Liver (tissue), 9 donors: ENCODE measurements around the gene MMP14. TPM values are rescaled to one million over a fixed set of nuclear protein-coding genes. Genes with fewer than 3 reads are reported as not detected.

Source experiments
- DNase-seq: peaks from one replicate; pipeline ENCODE4 v3.0.0-alpha.2; 2017; ENCODE audit warnings: low spot score
- H3K27ac ChIP-seq, 2 donors: one replicate each; pipeline ENCODE4 v1.7.0; 2013; ENCODE audit warnings: inconsistent platforms in 2 of 2, low read length in 2 of 2, control low read depth in 1 of 2, low read depth in 1 of 2, mild to moderate bottlenecking in 1 of 2
- H3K27me3 ChIP-seq, 4 donors: one replicate each; pipeline versions ENCODE4 v1.6.1 to v1.7.0; 2013; ENCODE audit warnings: low read length in 3 of 4, inconsistent platforms in 1 of 4, mild to moderate bottlenecking in 1 of 4, moderate library complexity in 1 of 4; ENCODE audit not compliant: control insufficient read depth in 4 of 4, insufficient read depth in 4 of 4
- H3K36me3 ChIP-seq, 4 donors: one replicate each; pipeline versions ENCODE4 v1.6.1 to v1.7.0; 2013; ENCODE audit warnings: low read length in 3 of 4, mild to moderate bottlenecking in 3 of 4, low read depth in 1 of 4, moderate library complexity in 1 of 4; ENCODE audit not compliant: control insufficient read depth in 4 of 4, insufficient read depth in 3 of 4
- H3K4me1 ChIP-seq, 4 donors: one replicate each; pipeline versions ENCODE4 v1.6.1 to v1.7.0; 2013; ENCODE audit warnings: low read length in 3 of 4, mild to moderate bottlenecking in 3 of 4, moderate library complexity in 1 of 4; ENCODE audit not compliant: control insufficient read depth in 4 of 4, insufficient read depth in 4 of 4
- H3K4me3 ChIP-seq, 3 donors: one replicate each; pipeline versions ENCODE4 v1.6.1 to v1.7.0; 2013; ENCODE audit warnings: low read length in 3 of 3, control low read depth in 1 of 3, low read depth in 1 of 3, mild to moderate bottlenecking in 1 of 3
- H3K9ac ChIP-seq, 2 donors: one replicate each; pipeline ENCODE4 v1.7.0; 2013; ENCODE audit warnings: low read length in 2 of 2, mild to moderate bottlenecking in 2 of 2, moderate library complexity in 2 of 2, control low read depth in 1 of 2, low read depth in 1 of 2
- H3K9me3 ChIP-seq, 4 donors: one replicate each; pipeline versions ENCODE4 v1.6.1 to v1.7.0; 2013; ENCODE audit warnings: low read length in 3 of 4; ENCODE audit not compliant: control insufficient read depth in 4 of 4
- GABPA ChIP-seq, 2 donors: IDR thresholded peaks in 1 of 2; conservative IDR thresholded peaks in 1 of 2; 2 replicates each; pipeline ENCODE4 v1.6.1; 2016; ENCODE audit warnings: antibody characterized with exemption in 2 of 2, mild to moderate bottlenecking in 1 of 2, moderate library complexity in 1 of 2
- HNF4G ChIP-seq: IDR thresholded peaks from 2 replicates; pipeline ENCODE4 v1.6.1; 2016; ENCODE audit warnings: antibody characterized with exemption
- JUND ChIP-seq, 2 donors: IDR thresholded peaks; 2 replicates each; pipeline ENCODE4 v1.6.1; 2016; ENCODE audit warnings: antibody characterized with exemption in 2 of 2
- RAD21 ChIP-seq, 2 donors: IDR thresholded peaks; 2 replicates each; pipeline ENCODE4 v1.6.1; 2016; ENCODE audit warnings: antibody characterized with exemption in 2 of 2, mild to moderate bottlenecking in 2 of 2
- RXRA ChIP-seq, 2 donors: IDR thresholded peaks; 2 replicates each; pipeline ENCODE4 v1.6.1; 2017 to 2018; ENCODE audit warnings: antibody characterized with exemption in 2 of 2, mild to moderate bottlenecking in 1 of 2
- SP1 ChIP-seq: IDR thresholded peaks from 2 replicates; pipeline ENCODE4 v1.6.1; 2018; ENCODE audit warnings: antibody characterized with exemption, mild to moderate bottlenecking
- TAF1 ChIP-seq: conservative IDR thresholded peaks from 2 replicates; pipeline ENCODE4 v1.6.1; 2016; ENCODE audit warnings: antibody characterized with exemption, mild to moderate bottlenecking
- YY1 ChIP-seq: IDR thresholded peaks from 2 replicates; pipeline ENCODE4 v1.6.1; 2016; ENCODE audit warnings: antibody characterized with exemption, mild to moderate bottlenecking
- WGBS: extraction: QIAGEN DNeasy Blood & Tissue Kit; methylation state at CpG from one replicate; pipeline ENCODE4 v1.1.7; 2013; 5-methylcytosine and 5-hydroxymethylcytosine counted together
- polyA plus RNA-seq, 2 donors: library from polyadenylated mRNA; stranded (reverse) in 1 of 2; unstranded in 1 of 2; fragments of 200-250 nt in 1 of 2; fragments of >200 nt in 1 of 2; fragmentation: Nextera tagmentation in 1 of 2; extraction: Ambion mirVana in 1 of 2; gene quantifications; one replicate each; pipeline versions ENCODE4 v1.2.1 to v1.2.3, GENCODE V29; 2013 to 2015
- total RNA-seq, 2 donors: library from RNA; depleted of rRNA; stranded (reverse); fragments of >200 nt; gene quantifications; one replicate each; pipeline ENCODE4 v1.2.3, GENCODE V29; 2014
- TF ChIP-seq, protein P1 (sequence below): IDR thresholded peaks from 2 replicates; pipeline ENCODE4 v1.6.1; 2016; ENCODE audit warnings: antibody characterized with exemption
- TF ChIP-seq, protein P2 (sequence below): IDR thresholded peaks from 2 replicates; pipeline ENCODE4 v1.6.1; 2016; ENCODE audit warnings: antibody characterized with exemption
- TF ChIP-seq, protein P3 (sequence below): IDR thresholded peaks from 2 replicates; pipeline ENCODE4 v1.6.1; 2016; ENCODE audit warnings: antibody characterized with exemption
- TF ChIP-seq, protein P4 (sequence below): fragments of 150-350 bp; IDR thresholded peaks from 2 replicates; pipeline ENCODE4 v1.5.1; 2017; ENCODE audit warnings: improper control_type of control experiment, low read depth, low read length; ENCODE audit not compliant: missing input control
- TF ChIP-seq, protein P5 (sequence below): IDR thresholded peaks from 2 replicates; pipeline ENCODE4 v1.6.1; 2016; ENCODE audit warnings: antibody characterized with exemption, mild to moderate bottlenecking
- donor health status: healthy.
- donor health status: healthy.
- donor health status: healthy.
- donor health status: healthy.
- donor health status: healthy.

MMP14 gene
- total and polyA plus RNA-seq, 4 donors = 0.86 to 10.6 (median 8.0) TPM

DNA sequence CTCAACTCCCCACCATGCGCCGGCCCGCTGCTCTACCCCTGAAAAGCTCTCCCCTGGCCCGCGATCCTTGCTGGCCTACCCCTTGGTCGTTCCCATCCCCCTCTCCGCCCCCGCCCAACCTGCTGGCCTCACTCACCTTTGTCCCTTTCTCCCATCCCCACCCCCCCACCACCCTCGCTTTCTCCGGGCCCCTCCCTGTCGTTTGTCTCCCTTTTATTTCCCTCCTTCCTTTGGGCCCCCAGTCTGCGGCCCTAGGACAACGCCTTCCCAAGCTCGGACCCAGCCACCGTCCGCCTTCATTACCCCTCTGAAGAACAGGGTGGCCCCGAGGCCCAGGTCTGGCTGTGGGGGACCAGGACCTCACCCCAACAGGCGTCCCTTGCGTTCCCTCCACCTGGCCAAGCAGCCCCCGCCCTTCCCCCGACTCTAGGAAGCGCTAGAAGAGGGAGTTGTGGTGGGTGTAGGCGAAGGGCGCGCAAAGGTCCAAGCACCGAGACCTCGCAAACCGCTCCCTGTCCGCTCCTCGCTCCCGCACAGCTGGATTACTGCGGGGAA lies 14.3 kb upstream of the MMP14 start:
- Histone ChIP-seq H3K4me3 (peak overlapping the region in 1 of 3 donors; percentile 45), H3K27ac (peak overlapping the region in 1 of 2 donors; percentile 60), H3K36me3 (no peaks in the 10 kb centered on the region), H3K27me3 (no peaks in the 10 kb centered on the region), H3K9me3 (no peaks in the 10 kb centered on the region), H3K4me1 (peaks cover 0 to 20% (median 9%) of the 10 kb centered on the region in 4 donors), H3K9ac (no peak overlapping the region)
- DNase-seq = no peak
- 51% methylated on average over 32 of the region's 32 CpGs for WGBS
- no peak for TF ChIP-seq GABPA (IDR thresholded peaks at IDR 0.05 in 1 of 2, conservative IDR thresholded peaks at IDR 0.05 in 1 of 2)
- TF ChIP-seq, protein P1, sequence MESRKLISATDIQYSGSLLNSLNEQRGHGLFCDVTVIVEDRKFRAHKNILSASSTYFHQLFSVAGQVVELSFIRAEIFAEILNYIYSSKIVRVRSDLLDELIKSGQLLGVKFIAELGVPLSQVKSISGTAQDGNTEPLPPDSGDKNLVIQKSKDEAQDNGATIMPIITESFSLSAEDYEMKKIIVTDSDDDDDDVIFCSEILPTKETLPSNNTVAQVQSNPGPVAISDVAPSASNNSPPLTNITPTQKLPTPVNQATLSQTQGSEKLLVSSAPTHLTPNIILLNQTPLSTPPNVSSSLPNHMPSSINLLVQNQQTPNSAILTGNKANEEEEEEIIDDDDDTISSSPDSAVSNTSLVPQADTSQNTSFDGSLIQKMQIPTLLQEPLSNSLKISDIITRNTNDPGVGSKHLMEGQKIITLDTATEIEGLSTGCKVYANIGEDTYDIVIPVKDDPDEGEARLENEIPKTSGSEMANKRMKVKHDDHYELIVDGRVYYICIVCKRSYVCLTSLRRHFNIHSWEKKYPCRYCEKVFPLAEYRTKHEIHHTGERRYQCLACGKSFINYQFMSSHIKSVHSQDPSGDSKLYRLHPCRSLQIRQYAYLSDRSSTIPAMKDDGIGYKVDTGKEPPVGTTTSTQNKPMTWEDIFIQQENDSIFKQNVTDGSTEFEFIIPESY = no peak
- TF ChIP-seq RXRA (IDR thresholded peaks at IDR 0.05) = no peak
- TF ChIP-seq, protein P2, sequence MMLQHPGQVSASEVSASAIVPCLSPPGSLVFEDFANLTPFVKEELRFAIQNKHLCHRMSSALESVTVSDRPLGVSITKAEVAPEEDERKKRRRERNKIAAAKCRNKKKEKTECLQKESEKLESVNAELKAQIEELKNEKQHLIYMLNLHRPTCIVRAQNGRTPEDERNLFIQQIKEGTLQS = no peak
- TF ChIP-seq HNF4G = no peak

DNA sequence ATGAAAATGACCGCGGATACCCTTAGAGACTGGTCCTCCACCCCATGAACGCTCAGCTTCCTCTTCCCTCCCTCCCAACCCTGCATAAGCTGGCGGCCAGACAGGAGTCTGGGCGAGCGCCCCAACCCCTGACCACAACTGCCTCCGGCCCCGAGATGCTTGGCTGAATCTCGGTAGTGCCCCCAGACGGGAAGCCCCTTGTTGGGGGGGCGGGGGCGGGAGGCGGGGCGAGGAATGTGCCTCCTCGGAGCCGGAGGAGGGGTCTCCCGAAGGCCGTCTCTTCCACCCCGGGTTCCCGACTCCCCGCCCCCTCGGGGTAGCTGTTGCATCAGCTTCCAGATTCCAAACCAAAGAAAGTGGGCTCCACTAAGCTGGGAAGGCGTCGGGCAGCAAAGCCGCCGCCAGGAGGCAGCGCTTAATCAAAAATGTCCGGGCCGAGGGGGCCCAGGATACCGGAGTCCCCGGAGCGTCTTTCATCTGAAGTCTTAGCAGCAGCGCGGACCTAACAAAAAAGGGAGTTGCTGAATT lies 13.8 kb upstream of the MMP14 start:
- Histone ChIP-seq H3K4me3 (peak overlapping the region in 1 of 3 donors; percentile 45), H3K9me3 (no peaks in the 10 kb centered on the region), H3K27me3 (no peaks in the 10 kb centered on the region), H3K36me3 (no peaks in the 10 kb centered on the region), H3K4me1 (peaks cover 0 to 20% (median 9%) of the 10 kb centered on the region in 4 donors), H3K9ac (no peak overlapping the region), H3K27ac (peak overlapping the region in 1 of 2 donors; percentile 60)
- under 1% methylated on average over 34 of the region's 34 CpGs for WGBS
- TF ChIP-seq SP1 (no peak), TAF1 (no peak), RAD21 (IDR thresholded peaks at IDR 0.05) (peak; percentile 86), JUND (IDR thresholded peaks at IDR 0.05) (no peak), RXRA (IDR thresholded peaks at IDR 0.05) (no peak), YY1 (peak; percentile 41)
- TF ChIP-seq, protein P3, sequence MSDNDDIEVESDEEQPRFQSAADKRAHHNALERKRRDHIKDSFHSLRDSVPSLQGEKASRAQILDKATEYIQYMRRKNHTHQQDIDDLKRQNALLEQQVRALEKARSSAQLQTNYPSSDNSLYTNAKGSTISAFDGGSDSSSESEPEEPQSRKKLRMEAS = no peak
- TF ChIP-seq, protein P4, sequence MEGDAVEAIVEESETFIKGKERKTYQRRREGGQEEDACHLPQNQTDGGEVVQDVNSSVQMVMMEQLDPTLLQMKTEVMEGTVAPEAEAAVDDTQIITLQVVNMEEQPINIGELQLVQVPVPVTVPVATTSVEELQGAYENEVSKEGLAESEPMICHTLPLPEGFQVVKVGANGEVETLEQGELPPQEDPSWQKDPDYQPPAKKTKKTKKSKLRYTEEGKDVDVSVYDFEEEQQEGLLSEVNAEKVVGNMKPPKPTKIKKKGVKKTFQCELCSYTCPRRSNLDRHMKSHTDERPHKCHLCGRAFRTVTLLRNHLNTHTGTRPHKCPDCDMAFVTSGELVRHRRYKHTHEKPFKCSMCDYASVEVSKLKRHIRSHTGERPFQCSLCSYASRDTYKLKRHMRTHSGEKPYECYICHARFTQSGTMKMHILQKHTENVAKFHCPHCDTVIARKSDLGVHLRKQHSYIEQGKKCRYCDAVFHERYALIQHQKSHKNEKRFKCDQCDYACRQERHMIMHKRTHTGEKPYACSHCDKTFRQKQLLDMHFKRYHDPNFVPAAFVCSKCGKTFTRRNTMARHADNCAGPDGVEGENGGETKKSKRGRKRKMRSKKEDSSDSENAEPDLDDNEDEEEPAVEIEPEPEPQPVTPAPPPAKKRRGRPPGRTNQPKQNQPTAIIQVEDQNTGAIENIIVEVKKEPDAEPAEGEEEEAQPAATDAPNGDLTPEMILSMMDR = peak; percentile 73
- TF ChIP-seq, protein P5, sequence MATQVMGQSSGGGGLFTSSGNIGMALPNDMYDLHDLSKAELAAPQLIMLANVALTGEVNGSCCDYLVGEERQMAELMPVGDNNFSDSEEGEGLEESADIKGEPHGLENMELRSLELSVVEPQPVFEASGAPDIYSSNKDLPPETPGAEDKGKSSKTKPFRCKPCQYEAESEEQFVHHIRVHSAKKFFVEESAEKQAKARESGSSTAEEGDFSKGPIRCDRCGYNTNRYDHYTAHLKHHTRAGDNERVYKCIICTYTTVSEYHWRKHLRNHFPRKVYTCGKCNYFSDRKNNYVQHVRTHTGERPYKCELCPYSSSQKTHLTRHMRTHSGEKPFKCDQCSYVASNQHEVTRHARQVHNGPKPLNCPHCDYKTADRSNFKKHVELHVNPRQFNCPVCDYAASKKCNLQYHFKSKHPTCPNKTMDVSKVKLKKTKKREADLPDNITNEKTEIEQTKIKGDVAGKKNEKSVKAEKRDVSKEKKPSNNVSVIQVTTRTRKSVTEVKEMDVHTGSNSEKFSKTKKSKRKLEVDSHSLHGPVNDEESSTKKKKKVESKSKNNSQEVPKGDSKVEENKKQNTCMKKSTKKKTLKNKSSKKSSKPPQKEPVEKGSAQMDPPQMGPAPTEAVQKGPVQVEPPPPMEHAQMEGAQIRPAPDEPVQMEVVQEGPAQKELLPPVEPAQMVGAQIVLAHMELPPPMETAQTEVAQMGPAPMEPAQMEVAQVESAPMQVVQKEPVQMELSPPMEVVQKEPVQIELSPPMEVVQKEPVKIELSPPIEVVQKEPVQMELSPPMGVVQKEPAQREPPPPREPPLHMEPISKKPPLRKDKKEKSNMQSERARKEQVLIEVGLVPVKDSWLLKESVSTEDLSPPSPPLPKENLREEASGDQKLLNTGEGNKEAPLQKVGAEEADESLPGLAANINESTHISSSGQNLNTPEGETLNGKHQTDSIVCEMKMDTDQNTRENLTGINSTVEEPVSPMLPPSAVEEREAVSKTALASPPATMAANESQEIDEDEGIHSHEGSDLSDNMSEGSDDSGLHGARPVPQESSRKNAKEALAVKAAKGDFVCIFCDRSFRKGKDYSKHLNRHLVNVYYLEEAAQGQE = no peak
- peak; percentile 74 for DNase-seq
